Activated B cell treated with CpG ODN at 0.5 μM for 24 hours (primary cell): ENCODE measurements around the gene PCDHB13. TPM values are rescaled to one million over a fixed set of nuclear protein-coding genes. Genes with fewer than 3 reads are reported as not detected.

ENCODE experiments used
- ATAC-seq: fragments of 200-7000 bp; cut with Tn5 transposase; one replicate; pipeline ENCODE4 v1.10.0; 2021; ENCODE audit warnings: low read depth, mild to moderate bottlenecking, moderate library complexity
- CTCF ChIA-PET: fragments of 350-600 bp; sonication (Branson Sonifier 250); formaldehyde crosslinking; loops from one replicate; lab custom pipeline; 2021; ENCODE audit warnings: antibody characterized with exemption; lab: Charles Lee
- POLR2A ChIA-PET: fragments of 350-600 bp; sonication (Branson Sonifier 250); formaldehyde crosslinking; loops from one replicate; lab custom pipeline; 2021; ENCODE audit warnings: antibody characterized with exemption; lab: Charles Lee
- DNase-seq: peaks from one replicate; pipeline ENCODE4 v3.0.0; 2022
- H3K27ac Mint-ChIP-seq: one replicate; pipeline ENCODE4 v1.8.0; 2020; ENCODE audit warnings: mixed read lengths
- H3K27me3 Mint-ChIP-seq: one replicate; pipeline ENCODE4 v1.8.0; 2021; ENCODE audit warnings: mixed read lengths
- H3K36me3 Mint-ChIP-seq: one replicate; pipeline ENCODE4 v1.8.0; 2021; ENCODE audit warnings: low read depth, mixed read lengths
- H3K4me1 Mint-ChIP-seq: one replicate; pipeline ENCODE4 v1.8.0; 2021; ENCODE audit warnings: mixed read lengths
- H3K4me3 Mint-ChIP-seq: one replicate; pipeline ENCODE4 v1.8.0; 2020; ENCODE audit warnings: mild to moderate bottlenecking, mixed read lengths
- H3K9me3 Mint-ChIP-seq: one replicate; pipeline ENCODE4 v1.8.0; 2020; ENCODE audit warnings: mixed read lengths
- intact Hi-C: fragments of 100-400 bp; cut with micrococcal nuclease; formaldehyde crosslinking; loops from one replicate; pipeline ENCODE4 v1.15.1; 2024
- total RNA-seq: library from RNA; stranded (reverse); gene quantifications from 2 replicates; pipeline ENCODE4 v1.2.3, GENCODE V29; 2022
- TF ChIP-seq, protein P1 (sequence below): fragments of 200-600 bp; IDR thresholded peaks from one replicate; pipeline ENCODE4 v1.8.0; 2022; ENCODE audit warnings: antibody characterized with exemption, mild to moderate bottlenecking

PCDHB13 gene
- total RNA-seq, 1 donor from 2014 or later = 0.09 TPM

DNA sequence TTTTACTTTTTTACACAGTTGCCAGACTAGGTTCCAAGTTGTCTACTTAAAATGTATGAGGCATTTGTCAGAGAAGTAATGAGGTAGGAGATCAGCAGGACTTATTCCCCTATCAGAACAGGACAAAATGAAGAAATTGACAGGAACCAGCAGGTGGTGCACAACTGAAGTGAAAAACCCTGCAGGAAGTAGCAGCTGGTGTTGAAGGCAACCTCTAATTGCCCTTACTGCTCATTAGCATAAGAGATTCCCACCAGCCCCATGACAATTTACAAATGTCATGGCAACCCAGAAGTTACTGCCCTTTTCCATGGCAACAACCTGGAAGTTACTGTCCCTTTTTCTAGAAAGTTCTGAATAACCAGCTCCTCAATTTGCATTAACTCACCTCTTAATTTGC is 36.9 kb downstream of the PCDHB13 start:
- peaks cover 46% of the 10 kb centered on the region for H3K9me3 Mint-ChIP-seq
- POLR2A ChIA-PET = no interaction called here
- no peaks in the 10 kb centered on the region for H3K27me3 Mint-ChIP-seq
- H3K4me3 Mint-ChIP-seq = no peak overlapping the region
- ATAC-seq (no peak), DNase-seq (no peak)
- H3K4me1 Mint-ChIP-seq = no peaks in the 10 kb centered on the region
- intact Hi-C loops = no loop called here
- CTCF ChIA-PET = no interaction called here
- H3K36me3 Mint-ChIP-seq = peaks cover 12% of the 10 kb centered on the region
- TF ChIP-seq, protein P1, sequence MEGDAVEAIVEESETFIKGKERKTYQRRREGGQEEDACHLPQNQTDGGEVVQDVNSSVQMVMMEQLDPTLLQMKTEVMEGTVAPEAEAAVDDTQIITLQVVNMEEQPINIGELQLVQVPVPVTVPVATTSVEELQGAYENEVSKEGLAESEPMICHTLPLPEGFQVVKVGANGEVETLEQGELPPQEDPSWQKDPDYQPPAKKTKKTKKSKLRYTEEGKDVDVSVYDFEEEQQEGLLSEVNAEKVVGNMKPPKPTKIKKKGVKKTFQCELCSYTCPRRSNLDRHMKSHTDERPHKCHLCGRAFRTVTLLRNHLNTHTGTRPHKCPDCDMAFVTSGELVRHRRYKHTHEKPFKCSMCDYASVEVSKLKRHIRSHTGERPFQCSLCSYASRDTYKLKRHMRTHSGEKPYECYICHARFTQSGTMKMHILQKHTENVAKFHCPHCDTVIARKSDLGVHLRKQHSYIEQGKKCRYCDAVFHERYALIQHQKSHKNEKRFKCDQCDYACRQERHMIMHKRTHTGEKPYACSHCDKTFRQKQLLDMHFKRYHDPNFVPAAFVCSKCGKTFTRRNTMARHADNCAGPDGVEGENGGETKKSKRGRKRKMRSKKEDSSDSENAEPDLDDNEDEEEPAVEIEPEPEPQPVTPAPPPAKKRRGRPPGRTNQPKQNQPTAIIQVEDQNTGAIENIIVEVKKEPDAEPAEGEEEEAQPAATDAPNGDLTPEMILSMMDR = no peak
- H3K27ac Mint-ChIP-seq = no peak overlapping the region

DNA sequence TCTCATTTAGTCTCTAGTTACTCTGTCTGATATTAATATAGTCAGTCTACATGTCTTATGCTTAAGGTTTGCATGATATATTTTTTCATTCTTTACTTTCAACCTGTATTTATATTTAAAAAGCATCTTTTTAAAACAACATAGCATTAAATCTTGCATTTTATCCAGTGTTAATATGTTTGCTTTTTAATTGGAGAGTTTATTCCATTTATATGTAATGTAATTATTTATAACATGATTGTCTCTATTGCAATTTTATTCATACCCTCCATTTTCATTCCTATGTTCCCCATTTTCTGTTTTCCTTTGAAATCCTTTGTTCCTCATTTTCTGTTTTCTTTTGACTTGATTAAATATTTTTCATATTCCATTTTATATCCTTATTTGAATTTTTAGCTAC is 44.7 kb downstream of the PCDHB13 start:
- DNase-seq (no peak), ATAC-seq (no peak)
- Mint-ChIP-seq H3K4me1 (no peaks in the 10 kb centered on the region), H3K36me3 (peaks cover 26% of the 10 kb centered on the region), H3K9me3 (peaks cover 61% of the 10 kb centered on the region), H3K27me3 (no peaks in the 10 kb centered on the region), H3K4me3 (no peak overlapping the region), H3K27ac (no peak overlapping the region)
- intact Hi-C loops = no loop called here
- POLR2A ChIA-PET = no interaction called here
- CTCF ChIA-PET = no interaction called here
- TF ChIP-seq, protein P1 = no peak

DNA sequence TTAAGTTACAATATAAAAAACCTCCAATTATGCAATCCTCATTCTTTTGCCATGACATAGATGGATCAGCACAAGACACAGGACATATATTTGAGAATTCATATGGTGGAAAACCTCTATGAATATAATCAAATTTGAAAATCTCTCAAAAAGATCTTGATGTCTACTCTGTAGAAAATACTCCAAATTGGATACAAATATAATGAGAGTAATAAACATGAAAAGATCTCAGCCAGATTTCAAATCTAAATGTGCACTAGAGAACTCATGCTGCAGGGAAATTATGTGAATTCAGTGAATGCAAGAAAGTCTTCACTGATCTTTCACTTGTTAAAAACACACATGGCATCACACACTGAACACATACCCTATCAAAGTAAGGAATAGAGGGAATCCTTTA is 45.2 kb downstream of the PCDHB13 start:
- CTCF ChIA-PET = no interaction called here

DNA sequence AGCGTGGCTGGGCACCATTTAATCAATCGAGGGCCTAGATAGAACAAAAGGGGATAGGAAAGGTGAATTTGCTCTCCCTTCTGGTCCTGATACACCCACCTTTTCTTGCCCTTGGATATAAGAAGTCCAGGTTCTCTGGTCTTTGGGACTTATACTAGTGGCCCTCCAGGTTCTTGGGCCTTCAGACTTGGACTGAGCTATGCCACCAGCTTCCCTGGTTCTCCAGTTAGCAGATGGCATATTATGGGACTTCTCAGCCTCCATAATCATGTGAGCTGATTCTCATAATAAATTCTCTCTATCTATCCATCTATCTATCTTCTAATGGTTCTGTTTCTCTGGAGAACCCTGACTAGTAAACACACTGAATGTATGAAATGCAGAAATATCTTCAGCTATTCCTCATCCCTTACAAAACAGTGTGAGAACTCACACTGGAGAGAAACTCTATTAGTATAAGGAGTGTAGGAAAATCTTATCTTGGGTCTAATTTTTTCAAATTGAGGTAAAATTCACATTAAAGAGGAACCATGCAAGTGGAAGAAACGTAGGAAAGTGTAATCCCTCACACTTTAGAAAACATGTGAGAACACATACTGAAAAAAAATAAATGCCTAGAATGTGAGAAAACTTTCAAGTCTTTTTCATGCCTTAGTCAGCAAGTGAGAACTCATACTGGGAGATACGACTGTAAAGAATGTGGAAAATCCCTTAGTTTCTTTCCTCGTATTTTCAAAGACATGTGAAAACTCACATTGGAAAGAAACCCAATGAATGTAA is 46.9 kb downstream of the PCDHB13 start:
- TF ChIP-seq, protein P1 = no peak
- H3K4me1 Mint-ChIP-seq = no peaks in the 10 kb centered on the region
- intact Hi-C loops = loop anchor here (2.0 kb wide), 1 partner anchor 60 kb away; the partner anchor contains the start of gene TAF7
- H3K27ac Mint-ChIP-seq = no peak overlapping the region
- no peaks in the 10 kb centered on the region for H3K27me3 Mint-ChIP-seq
- no peak for DNase-seq
- CTCF ChIA-PET = no interaction called here
- peaks cover 37% of the 10 kb centered on the region for H3K36me3 Mint-ChIP-seq
- POLR2A ChIA-PET = no interaction called here
- no peak overlapping the region for H3K4me3 Mint-ChIP-seq
- no peak for ATAC-seq
- H3K9me3 Mint-ChIP-seq = peaks cover 55% of the 10 kb centered on the region

More for the DNA sequence above, 45.2 kb downstream of the PCDHB13 start:
- no peak overlapping the region for H3K27ac Mint-ChIP-seq
- ATAC-seq (no peak), DNase-seq (no peak)
- H3K27me3 Mint-ChIP-seq = no peaks in the 10 kb centered on the region
- peaks cover 28% of the 10 kb centered on the region for H3K36me3 Mint-ChIP-seq
- TF ChIP-seq, protein P1 = no peak
- intact Hi-C loops = no loop called here
- no peaks in the 10 kb centered on the region for H3K4me1 Mint-ChIP-seq
- H3K4me3 Mint-ChIP-seq = no peak overlapping the region
- H3K9me3 Mint-ChIP-seq = peaks cover 59% of the 10 kb centered on the region
- POLR2A ChIA-PET = no interaction called here

DNA sequence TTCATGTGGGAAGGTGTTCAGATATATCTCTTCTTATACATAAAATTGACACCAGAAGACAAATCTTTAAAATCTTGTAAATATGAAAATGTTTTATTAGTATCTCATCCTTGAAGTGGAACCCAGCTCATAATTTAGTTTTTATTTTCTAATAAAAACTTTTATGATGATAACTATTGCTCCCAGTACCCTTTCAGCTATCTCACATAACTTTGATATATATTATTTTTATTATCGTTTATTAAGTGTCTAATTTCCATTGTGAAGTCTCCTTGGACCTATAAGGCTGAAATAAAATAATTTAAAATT is 47.5 kb downstream of the PCDHB13 start:
- Mint-ChIP-seq H3K4me1 (no peaks in the 10 kb centered on the region), H3K27ac (no peak overlapping the region), H3K36me3 (peaks cover 43% of the 10 kb centered on the region), H3K9me3 (peaks cover 56% of the 10 kb centered on the region), H3K27me3 (no peaks in the 10 kb centered on the region), H3K4me3 (no peak overlapping the region)
- ATAC-seq = no peak
- POLR2A ChIA-PET = no interaction called here
- DNase-seq = no peak
- intact Hi-C loops = loop anchor here (2.0 kb wide), 1 partner anchor 60 kb away; the partner anchor contains the start of gene TAF7
- CTCF ChIA-PET = no interaction called here
- TF ChIP-seq, protein P1 = no peak

Other genes starting within 250 kb of the PCDHB13 start
- gene PCDHAC2, start 247.4 kb upstream of the PCDHB13 start, total RNA-seq = not detected in 2 replicates
- gene PCDHB1, start 162.5 kb upstream of the PCDHB13 start, total RNA-seq = not detected in 2 replicates
- not detected in 2 replicates for gene PCDHB2, start 119.3 kb upstream of the PCDHB13 start, total RNA-seq
- 0.07 TPM in 1 of 2 replicates, not detected in the other for gene PCDHB3, start 113.4 kb upstream of the PCDHB13 start, total RNA-seq
- not detected in 2 replicates for gene PCDHB4, start 92.1 kb upstream of the PCDHB13 start, total RNA-seq
- not detected in 2 replicates for gene PCDHB5, start 78.7 kb upstream of the PCDHB13 start, total RNA-seq
- gene PCDHB6, start 63.9 kb upstream of the PCDHB13 start, total RNA-seq = not detected in 2 replicates
- not detected in 2 replicates for gene PCDHB7, start 41.3 kb upstream of the PCDHB13 start, total RNA-seq
- not detected in 2 replicates for gene PCDHB8, start 36.1 kb upstream of the PCDHB13 start, total RNA-seq
- gene PCDHB16, start 31.5 kb upstream of the PCDHB13 start, total RNA-seq = not detected in 2 replicates
- gene PCDHB9, start 26.8 kb upstream of the PCDHB13 start, total RNA-seq = 0.27 and 0.29 TPM in 2 replicates
- 0.07 TPM in 1 of 2 replicates, not detected in the other for gene PCDHB10, start 21.6 kb upstream of the PCDHB13 start, total RNA-seq
- gene PCDHB11, start 14.3 kb upstream of the PCDHB13 start, total RNA-seq = not detected in 2 replicates
- gene PCDHB12, start 5.2 kb upstream of the PCDHB13 start, total RNA-seq = not detected in 2 replicates
- gene PCDHB14, start 9.4 kb downstream of the PCDHB13 start, total RNA-seq = 0.11 TPM in 1 of 2 replicates, not detected in the other
- not detected in 2 replicates for gene PCDHB15, start 31.5 kb downstream of the PCDHB13 start, total RNA-seq
- 2.6 and 3.9 TPM in 2 replicates for gene SLC25A2, start 90.1 kb downstream of the PCDHB13 start, total RNA-seq
- 86.7 and 87.3 TPM in 2 replicates for gene TAF7, start 106.9 kb downstream of the PCDHB13 start, total RNA-seq
- gene PCDHGA1, start 116.6 kb downstream of the PCDHB13 start, total RNA-seq = 0.20 and 0.29 TPM in 2 replicates
- 0.09 and 0.15 TPM in 2 replicates for gene PCDHGA2, start 124.8 kb downstream of the PCDHB13 start, total RNA-seq
- gene PCDHGA3, start 129.9 kb downstream of the PCDHB13 start, total RNA-seq = 0.20 and 0.51 TPM in 2 replicates
- 0.37 and 0.44 TPM in 2 replicates for gene PCDHGB1, start 136.2 kb downstream of the PCDHB13 start, total RNA-seq
- 0.34 and 0.75 TPM in 2 replicates for gene PCDHGA4, start 141.1 kb downstream of the PCDHB13 start, total RNA-seq
- 2.2 and 2.6 TPM in 2 replicates for gene PCDHGB2, start 146.1 kb downstream of the PCDHB13 start, total RNA-seq
- 1.1 and 1.2 TPM in 2 replicates for gene PCDHGA5, start 150.2 kb downstream of the PCDHB13 start, total RNA-seq
- gene PCDHGB3, start 156.3 kb downstream of the PCDHB13 start, total RNA-seq = 2.0 and 2.6 TPM in 2 replicates
- 1.8 and 2.3 TPM in 2 replicates for gene PCDHGA6, start 160.0 kb downstream of the PCDHB13 start, total RNA-seq
- gene PCDHGA7, start 168.8 kb downstream of the PCDHB13 start, total RNA-seq = 1.3 and 1.6 TPM in 2 replicates
- 0.91 and 1.2 TPM in 2 replicates for gene PCDHGB4, start 173.8 kb downstream of the PCDHB13 start, total RNA-seq
- gene PCDHGA8, start 178.7 kb downstream of the PCDHB13 start, total RNA-seq = 0.54 and 0.69 TPM in 2 replicates
- 1.8 and 2.7 TPM in 2 replicates for gene PCDHGB5, start 184.0 kb downstream of the PCDHB13 start, total RNA-seq
- gene PCDHGA9, start 188.9 kb downstream of the PCDHB13 start, total RNA-seq = 1.1 and 1.3 TPM in 2 replicates
- 1.2 and 1.6 TPM in 2 replicates for gene PCDHGB6, start 194.1 kb downstream of the PCDHB13 start, total RNA-seq
- gene PCDHGA10, start 199.1 kb downstream of the PCDHB13 start, total RNA-seq = 1.2 and 1.3 TPM in 2 replicates
- gene PCDHGB7, start 203.8 kb downstream of the PCDHB13 start, total RNA-seq = 1.2 and 1.4 TPM in 2 replicates
- gene PCDHGA11, start 207.1 kb downstream of the PCDHB13 start, total RNA-seq = 0.73 and 1.1 TPM in 2 replicates
- 1.3 and 1.6 TPM in 2 replicates for gene PCDHGA12, start 216.6 kb downstream of the PCDHB13 start, total RNA-seq